ENCODE results near the gene ELANE.

- TF ChIP-seq JUND (IDR thresholded peaks at IDR 0.05): no peak
- TF ChIP-seq CTCF (IDR thresholded peaks at IDR 0.05; ENCODE audit: low read depth, low read length, missing input control): no peak
- no peak for TF ChIP-seq YY1 (IDR thresholded peaks at IDR 0.05)
- no peak for TF ChIP-seq ATF3 (IDR thresholded peaks at IDR 0.05)
- no peak for TF ChIP-seq NR2F2 (IDR thresholded peaks at IDR 0.05)
- TF ChIP-seq EGR1 (IDR thresholded peaks at IDR 0.05; ENCODE audit: low read depth in 2 of 2): no peak
- TF ChIP-seq REST (IDR thresholded peaks at IDR 0.05): no peak
- no peak for TF ChIP-seq SP1 (IDR thresholded peaks at IDR 0.05)
- TF ChIP-seq MAX (IDR thresholded peaks at IDR 0.05): no peak
- no peak for TF ChIP-seq RXRA (IDR thresholded peaks at IDR 0.05)
- TF ChIP-seq GABPA (IDR thresholded peaks at IDR 0.05 in 1 of 2, conservative IDR thresholded peaks at IDR 0.05 in 1 of 2): no peak
- no peak for TF ChIP-seq RAD21 (IDR thresholded peaks at IDR 0.05)
- no peak for TF ChIP-seq ZBTB33 (IDR thresholded peaks at IDR 0.05)
- TF ChIP-seq TAF1 (conservative IDR thresholded peaks at IDR 0.05): no peak
Observed at GRCh38 chr19:862581-863314, 10.6 kb downstream of the ELANE start.
